IPS-NIHi11 (cell line): ENCODE data around the gene SHISA6.

Experiments used
- DNase-seq: peaks from one replicate; pipeline ENCODE4 v3.0.0; 2012; ENCODE audit warnings: mixed read lengths, low spot score

SHISA6 gene

GRCh38 chr17:11538366-11538765, 297.4 kb downstream of the SHISA6 start:
- DNase-seq, result no peak

GRCh38 chr17:11539637-11540036, 298.6 kb downstream of the SHISA6 start:
- no peak for DNase-seq

GRCh38 chr17:11545002-11545401, 304.0 kb downstream of the SHISA6 start:
- no peak for DNase-seq

DNA sequence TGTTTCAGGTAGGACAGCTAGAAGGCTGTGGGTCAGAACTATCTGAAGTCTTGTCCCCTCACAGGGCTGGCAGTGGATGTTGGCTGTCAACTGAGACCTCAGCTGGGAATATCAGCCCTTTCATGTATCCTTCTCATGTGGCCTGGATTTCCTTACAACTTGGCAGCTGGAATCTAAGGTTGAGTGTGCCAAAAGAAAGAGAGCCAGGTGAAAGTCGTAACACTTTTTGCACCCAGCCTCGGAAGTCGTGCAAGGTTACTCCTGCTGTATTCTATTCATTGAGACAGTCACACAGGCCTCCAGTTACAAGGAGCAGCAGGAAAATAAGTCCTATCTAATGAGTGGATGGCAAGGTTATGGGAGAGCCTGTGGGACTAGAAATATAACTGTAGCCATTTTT, 304.7 kb downstream of the SHISA6 start:
- no peak for DNase-seq

DNA sequence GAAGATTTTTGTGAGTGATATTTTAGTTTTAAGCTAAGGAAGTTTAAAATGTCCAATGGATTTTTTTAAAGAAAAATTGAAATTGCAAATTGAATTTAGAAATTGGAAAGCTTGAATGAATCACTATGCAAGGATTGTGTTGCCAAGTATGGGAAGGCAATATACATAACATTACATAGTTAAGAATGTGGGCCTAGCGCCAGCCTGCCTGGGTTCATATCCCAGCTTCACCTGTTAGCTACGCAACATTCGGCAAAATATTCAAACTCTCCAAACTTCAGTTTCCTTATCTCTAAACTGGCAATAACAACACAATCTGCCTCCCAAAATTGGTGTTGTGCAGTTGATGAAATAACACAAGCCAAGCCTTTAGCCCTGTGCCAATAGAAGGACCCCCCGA, 306.8 kb downstream of the SHISA6 start:
- DNase-seq, result no peak

DNA sequence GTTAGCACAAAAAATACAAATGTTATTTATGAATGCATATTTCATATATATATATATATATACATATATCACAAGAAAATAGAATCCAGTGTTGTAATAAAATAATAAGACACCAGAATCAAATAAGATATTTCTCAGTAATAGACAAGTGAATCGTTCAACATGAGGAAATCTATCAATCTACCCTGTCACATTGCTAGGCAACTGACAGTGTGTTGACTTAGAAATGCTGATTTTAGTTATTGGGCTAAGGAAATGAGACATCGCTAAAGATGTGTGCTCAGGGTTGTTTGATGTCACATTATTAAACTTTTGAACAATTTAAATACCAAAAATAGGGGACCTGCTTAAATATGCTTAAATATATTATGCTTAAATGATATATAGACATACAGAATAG, 307.4 kb downstream of the SHISA6 start:
- DNase-seq, result no peak

DNA sequence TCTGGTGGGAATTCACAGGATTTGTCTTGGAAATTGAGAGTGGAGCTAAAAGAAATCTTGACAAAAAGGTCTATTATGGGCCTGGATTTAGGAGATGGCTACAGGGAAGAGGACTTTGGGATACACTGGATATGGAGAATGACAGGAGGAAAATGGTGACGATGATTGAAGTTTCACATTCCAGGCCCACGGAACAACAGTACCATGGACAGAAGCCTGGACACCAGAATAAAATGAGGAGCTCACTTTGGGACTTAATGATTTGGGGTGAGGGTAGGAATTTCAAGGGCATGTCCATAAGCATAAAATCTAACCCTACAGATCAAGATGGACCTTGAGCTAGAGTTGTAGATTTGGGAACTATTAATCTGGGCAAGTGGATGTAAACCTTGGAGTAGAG, 309.4 kb downstream of the SHISA6 start:
- no peak for DNase-seq

DNA sequence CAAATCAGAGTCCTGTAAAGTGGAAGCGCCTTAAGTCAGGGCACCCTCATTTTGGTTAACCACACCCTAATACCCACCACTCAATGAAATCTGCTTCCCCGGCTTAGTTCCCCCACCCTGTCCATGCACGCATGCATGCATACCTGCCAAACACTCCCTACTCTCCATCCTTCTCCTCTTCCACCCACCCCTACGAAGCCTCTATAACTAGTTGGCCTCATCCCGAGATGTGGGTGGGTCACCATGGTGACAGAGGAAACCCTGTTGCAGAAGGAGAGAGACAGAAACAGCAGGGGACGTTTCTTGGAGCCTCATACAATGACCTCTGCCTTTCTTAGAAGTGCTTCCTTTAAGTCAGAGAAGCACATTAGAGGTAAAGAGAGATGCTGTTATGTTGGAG, 310.4 kb downstream of the SHISA6 start:
- DNase-seq, result no peak

DNA sequence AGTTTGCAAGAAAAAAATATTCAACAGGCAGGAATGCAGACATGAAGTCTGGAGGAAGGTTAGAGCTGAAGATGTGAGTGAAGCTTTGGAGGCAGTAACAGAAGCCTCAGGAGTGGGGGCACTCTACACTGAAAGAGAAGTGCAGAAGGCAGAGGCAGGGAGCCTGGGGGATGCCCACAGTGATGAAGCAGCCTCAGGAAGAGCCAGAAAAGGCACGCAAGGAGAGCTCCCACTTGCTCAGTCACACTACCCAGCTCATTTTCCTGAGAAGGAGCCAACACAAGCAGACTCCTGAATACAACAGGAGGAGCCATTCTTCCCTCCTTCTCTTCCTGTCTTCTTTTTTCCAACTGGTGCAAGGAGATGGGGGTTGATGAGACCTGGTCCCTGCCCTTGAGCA, 312.1 kb downstream of the SHISA6 start:
- DNase-seq, result no peak

- no peak for DNase-seq
These were observed 313.0 kb downstream of the SHISA6 start for GRCh38 chr17:11554042-11554441.

DNA sequence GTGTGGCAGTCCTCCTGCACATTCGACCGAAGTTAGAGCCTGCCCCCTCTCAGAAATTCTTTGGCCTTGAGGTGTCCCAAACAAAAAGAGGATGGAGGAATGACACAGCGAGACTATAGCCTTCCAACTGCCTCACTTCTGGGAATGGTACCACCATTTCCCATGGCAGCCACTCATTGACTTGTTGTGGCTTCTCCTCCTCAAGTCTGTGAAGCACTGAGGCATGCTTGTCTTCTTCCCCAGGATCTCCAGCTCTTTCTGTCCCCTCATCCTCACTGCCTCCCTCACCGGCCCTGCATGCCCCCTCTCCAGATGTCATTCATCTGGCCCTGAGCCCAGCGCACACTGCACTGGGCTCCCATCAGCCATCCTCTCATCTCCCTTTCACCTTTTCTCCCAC, 313.5 kb downstream of the SHISA6 start:
- no peak for DNase-seq

DNA sequence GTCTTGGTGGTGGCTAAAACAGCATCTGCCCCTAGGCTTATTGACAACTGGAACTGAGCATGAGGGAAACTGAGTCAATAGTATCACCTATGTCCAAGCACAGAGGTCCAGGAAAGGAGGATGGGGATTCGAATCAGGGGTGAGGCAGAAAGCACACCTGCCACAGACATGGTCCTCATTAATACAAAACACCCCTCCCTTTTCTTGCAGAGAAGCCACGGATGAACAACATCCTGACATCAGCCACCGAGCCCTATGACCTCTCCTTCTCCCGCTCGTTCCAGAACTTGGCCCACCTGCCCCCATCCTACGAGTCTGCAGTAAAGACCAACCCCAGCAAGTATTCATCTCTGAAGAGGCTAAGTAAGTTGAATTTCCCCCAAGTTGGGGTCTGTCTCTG, 314.5 kb downstream of the SHISA6 start:
- no peak for DNase-seq

DNA sequence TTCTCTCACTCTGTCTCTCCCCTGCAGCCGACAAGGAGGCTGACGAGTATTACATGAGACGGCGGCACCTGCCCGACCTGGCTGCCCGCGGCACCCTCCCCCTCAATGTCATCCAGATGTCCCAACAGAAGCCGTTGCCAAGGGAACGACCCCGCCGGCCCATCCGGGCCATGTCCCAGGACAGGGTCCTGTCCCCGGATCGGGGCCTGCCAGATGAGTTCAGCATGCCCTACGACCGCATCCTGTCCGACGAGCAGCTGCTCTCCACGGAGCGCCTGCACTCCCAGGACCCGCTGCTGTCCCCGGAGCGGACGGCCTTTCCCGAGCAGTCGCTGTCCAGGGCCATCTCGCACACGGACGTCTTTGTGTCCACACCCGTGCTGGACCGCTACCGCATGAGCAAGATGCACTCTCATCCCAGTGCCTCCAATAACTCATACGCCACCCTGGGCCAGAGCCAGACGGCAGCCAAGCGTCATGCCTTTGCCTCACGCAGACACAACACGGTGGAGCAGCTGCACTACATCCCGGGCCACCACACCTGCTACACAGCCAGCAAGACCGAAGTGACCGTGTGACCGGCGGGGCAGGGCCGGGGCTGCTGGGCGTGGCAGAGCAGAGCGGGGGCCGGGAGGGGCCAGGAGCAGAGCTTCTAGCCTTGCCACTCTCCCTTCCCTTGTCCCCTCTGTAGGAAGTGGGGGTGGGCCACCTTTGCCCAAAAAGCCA, 316.9 kb downstream of the SHISA6 start:
- DNase-seq, result no peak

- peak; percentile 22 for DNase-seq
These were observed 317.7 kb downstream of the SHISA6 start for GRCh38 chr17:11558681-11559234.

DNA sequence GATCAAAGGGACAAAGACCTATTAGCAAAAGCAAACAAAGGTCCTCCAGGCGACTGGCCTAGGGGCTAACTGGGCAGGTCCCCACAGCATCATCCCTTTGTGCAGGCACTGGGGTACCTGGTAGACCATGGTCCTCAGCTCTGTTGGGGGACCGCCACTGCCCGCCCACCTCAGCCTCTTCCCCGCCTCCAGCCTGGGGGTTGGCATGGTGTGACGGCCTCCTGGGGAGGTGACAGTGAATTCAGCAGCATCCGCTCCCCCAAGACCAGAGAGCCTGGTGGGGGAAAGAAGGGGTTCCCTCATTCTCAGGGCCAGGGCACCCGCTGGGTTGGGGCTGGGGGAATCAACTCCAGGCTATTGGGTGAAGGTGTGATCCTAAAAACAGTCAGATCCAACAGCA, 318.6 kb downstream of the SHISA6 start:
- no peak for DNase-seq

GRCh38 chr17:11561281-11561680, 320.3 kb downstream of the SHISA6 start:
- DNase-seq, result no peak

DNA sequence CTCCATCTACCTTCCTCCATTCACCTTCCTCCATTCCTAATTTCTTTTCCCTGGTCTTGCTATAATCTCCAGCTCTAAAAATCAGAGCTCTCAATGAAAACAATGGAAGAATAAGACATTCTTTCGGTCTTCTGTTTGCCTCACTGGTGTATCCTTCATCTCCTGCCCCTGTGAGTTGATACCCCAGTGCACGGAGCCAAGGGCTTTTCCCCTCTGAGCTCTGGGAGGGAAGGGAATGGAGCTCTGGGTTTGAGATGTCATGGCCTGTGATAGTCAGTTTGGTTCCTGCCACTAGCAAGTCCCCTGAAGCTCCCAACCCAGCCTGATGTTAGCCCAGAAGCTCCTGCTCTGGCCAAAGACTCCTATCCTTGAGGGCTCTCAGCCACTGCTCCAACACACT, 320.7 kb downstream of the SHISA6 start:
- DNase-seq, result no peak

DNA sequence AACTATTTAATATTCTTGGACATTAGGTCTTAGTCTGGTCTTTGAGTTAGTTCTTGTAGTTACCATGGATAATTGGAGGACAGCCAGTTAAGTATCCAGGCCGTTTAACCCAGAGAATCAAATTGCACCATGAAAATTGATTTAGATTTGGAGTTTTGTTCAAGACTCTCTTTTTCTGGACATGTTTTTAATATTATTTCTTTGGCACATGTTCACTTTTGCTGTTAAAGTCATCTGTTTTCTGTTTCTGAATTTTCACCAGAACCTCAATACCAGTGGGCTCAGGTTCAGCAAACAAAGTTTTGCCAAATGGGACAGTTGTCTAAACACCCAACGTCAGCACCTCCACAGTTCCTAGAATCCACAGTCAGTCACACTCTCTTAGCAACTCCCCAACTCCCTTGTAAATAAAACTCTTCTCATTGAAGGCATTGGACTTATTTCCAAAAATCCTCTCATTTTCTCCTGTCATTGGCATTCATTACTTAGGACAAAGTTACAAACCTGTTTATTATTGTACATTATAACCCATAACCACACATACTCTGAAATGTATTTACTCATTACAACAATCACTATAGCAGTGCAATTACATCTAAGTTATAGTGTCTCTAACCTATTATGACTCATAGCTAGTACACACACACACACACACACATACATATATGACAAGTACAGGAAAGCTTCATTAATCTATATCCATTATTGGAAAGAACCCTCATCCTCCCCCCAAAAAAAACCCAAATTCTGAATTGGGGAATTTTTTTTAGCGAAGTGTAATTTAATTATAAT, 323.8 kb downstream of the SHISA6 start:
- DNase-seq, result no peak

GRCh38 chr17:11565591-11565990, 324.6 kb downstream of the SHISA6 start:
- DNase-seq, result no peak

DNA sequence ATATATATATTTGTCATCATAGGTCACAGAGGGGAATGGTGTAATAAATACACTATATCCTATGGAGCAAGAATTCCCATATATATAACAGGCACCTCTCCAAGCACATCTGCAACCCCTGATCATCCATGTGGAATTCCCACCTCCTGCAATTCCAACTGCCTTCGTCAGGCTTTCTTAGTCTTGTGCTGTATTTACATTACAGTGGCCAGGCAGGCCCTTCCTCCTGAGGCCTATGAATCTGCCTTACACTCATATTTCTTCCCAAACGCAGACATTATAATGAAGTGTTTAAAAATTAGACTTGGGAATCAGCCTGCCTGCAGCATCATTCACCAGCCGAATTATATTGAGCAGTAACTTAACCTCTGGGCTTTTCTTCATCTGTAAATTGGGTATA, 338.0 kb downstream of the SHISA6 start:
- DNase-seq, result no peak

GRCh38 chr17:11580677-11581076, 339.7 kb downstream of the SHISA6 start:
- no peak for DNase-seq

DNA sequence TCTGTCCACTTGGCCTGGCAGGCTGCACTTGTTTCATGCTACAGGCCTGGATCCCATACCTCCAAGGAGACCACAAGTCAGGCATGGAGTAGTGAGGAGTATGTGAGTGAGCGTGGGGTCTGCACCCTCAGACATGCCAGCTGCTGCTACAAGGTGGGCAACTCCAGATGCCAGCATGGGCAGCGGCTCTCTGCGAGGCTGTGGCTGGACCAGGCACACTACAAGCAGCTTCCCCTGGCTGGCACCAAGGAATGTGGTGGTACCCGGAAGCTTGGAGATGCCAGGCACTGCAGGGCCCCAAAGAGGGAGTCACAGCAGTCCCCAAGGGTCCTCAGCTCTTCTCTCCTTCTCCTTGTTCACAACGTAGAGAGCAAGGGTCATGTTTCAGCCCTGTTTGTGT, 341.2 kb downstream of the SHISA6 start:
- no peak for DNase-seq

DNA sequence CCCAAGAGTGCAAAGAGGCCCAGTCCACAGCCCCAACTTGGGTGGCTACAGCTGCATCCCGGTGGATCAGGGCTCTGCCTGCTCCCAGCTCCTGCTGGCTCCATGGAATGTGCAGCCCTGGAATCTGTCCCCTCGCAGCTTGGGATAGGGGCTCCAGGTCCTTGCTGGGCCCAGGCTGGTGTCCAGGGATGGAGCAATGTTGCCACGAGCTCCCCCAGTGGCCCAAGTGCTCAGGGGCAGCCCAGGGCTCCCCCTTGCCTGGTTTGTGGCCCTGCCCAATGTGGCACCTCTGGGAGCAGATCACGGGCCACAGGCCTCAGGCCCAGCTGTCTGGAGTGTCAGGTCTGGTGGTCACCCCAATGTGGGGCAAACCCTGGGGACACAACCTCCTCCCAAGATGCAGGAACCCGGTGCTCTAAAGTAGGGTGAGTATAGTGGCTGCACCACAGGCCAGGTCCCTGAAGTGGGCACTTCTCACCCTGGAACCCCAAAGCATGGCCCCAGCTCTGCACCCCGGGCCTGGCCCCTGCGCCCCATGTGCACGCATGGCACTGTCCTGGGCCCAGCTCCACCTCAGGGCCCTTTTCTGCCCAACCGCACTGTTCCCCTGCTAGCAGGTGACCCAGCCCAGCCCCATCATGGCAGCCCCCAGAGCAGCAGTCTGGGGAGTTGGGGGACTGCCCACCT, 342.4 kb downstream of the SHISA6 start:
- DNase-seq, result no peak
